Tibial artery (tissue), 4 donors: Measurements from ENCODE around the gene DSCAM.

Source experiments
- DNase-seq, 2 donors: peaks; one replicate each; pipeline ENCODE4 v3.0.0-alpha.2; 2019
- H3K27ac ChIP-seq, 2 donors: fragments of 200-600 bp; sonication (generic) in 1 of 2; 1 replicate in 1 of 2; 2 replicates in 1 of 2; pipeline ENCODE4 v1.5.1; 2018 to 2019; ENCODE audit warnings: mild to moderate bottlenecking in 1 of 2
- H3K27me3 ChIP-seq, 2 donors: fragments of 200-600 bp; sonication (generic) in 1 of 2; one replicate each; pipeline versions ENCODE4 v1.5.1 to v1.6.0; 2016 to 2019
- H3K36me3 ChIP-seq, 3 donors: fragments of 200-600 bp; sonication (generic) in 2 of 3; one replicate each; pipeline ENCODE4 v1.5.1; 2016 to 2019; ENCODE audit warnings: mild to moderate bottlenecking in 2 of 3
- H3K4me1 ChIP-seq, 4 donors: fragments of 200-600 bp; sonication (generic) in 2 of 4; 1 replicate in 3 of 4; 2 replicates in 1 of 4; pipeline ENCODE4 v1.5.1; 2016 to 2019
- H3K4me3 ChIP-seq, 2 donors: fragments of 200-600 bp; sonication (generic) in 1 of 2; 1 replicate in 1 of 2; 2 replicates in 1 of 2; pipeline ENCODE4 v1.5.1; 2018 to 2019; ENCODE audit warnings: mild to moderate bottlenecking in 2 of 2
- H3K9me3 ChIP-seq, 3 donors: fragments of 200-600 bp; sonication (generic) in 1 of 3; one replicate each; pipeline ENCODE4 v1.5.1; 2016 to 2019
- intact Hi-C: fragments of 100-400 bp; cut with DNase I; formaldehyde crosslinking; loops from one replicate; pipeline ENCODE4 v1.15.0; 2023; ENCODE audit warnings: low total_unique reads
- TF ChIP-seq, protein P1 (sequence below), 2 experiments: fragments of 200-600 bp in 1 of 2; fragments of 450-650 bp in 1 of 2; IDR thresholded peaks; one replicate each; pipeline ENCODE4 v1.5.1; 2017 to 2019; ENCODE audit warnings: antibody characterized with exemption in 2 of 2, mild to moderate bottlenecking in 1 of 2, moderate library complexity in 1 of 2

Gene DSCAM

DNA sequence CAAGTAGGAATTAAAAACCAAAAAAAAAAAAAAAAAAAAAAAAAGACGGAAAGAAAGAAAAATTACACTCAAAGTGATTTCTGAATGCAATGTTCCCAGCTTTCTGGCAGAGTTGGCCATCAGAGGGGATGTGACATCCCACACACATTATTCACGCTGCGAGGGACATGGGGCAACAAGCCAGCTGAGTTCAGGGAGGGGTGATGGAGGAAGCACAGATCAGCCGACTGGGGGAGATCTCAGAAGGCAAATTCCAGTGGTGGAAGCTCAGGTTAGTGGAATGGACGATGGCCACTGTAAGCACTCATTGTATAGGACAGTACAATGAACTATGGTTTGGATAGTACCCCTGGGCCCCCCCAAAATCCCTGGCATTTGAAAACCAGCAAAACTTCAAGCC, 667.8 kb downstream of the DSCAM start:
- Histone ChIP-seq H3K27ac (no peak overlapping the region), H3K4me3 (no peak overlapping the region), H3K36me3 (no peaks in the 10 kb centered on the region), H3K9me3 (no peaks in the 10 kb centered on the region), H3K27me3 (peaks cover 0 to 5% of the 10 kb centered on the region in 2 donors), H3K4me1 (no peaks in the 10 kb centered on the region)
- DNase-seq, result no peak
- TF ChIP-seq, protein P1, sequence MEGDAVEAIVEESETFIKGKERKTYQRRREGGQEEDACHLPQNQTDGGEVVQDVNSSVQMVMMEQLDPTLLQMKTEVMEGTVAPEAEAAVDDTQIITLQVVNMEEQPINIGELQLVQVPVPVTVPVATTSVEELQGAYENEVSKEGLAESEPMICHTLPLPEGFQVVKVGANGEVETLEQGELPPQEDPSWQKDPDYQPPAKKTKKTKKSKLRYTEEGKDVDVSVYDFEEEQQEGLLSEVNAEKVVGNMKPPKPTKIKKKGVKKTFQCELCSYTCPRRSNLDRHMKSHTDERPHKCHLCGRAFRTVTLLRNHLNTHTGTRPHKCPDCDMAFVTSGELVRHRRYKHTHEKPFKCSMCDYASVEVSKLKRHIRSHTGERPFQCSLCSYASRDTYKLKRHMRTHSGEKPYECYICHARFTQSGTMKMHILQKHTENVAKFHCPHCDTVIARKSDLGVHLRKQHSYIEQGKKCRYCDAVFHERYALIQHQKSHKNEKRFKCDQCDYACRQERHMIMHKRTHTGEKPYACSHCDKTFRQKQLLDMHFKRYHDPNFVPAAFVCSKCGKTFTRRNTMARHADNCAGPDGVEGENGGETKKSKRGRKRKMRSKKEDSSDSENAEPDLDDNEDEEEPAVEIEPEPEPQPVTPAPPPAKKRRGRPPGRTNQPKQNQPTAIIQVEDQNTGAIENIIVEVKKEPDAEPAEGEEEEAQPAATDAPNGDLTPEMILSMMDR (IDR thresholded peaks at IDR 0.05), result no peak
- intact Hi-C loops, result no loop called here

DNA sequence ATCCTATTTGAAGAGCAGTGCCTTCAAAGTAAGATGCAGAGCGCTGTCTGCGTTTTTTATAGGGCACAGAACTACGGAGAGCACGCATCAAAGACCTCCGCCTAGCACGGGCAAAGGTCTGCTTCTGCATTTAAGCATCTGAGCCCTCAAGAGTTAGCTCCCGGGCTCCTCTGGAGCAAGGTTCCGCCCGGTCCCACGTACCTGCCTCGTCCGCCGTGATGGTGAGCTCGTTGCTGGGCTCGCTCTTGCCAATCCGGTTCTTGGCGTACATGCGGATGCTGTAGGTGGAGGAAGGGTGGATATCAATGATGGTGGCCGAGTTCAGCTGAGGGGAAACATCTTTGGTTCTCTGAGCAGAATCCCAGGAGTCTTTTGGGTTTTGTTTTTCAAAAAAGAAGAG, 668.2 kb downstream of the DSCAM start:
- H3K4me1 ChIP-seq, result no peaks in the 10 kb centered on the region
- TF ChIP-seq, protein P1 (IDR thresholded peaks at IDR 0.05), result no peak
- intact Hi-C loops, result no loop called here
- no peak for DNase-seq
- H3K27ac ChIP-seq, result no peak overlapping the region
- H3K9me3 ChIP-seq, result no peaks in the 10 kb centered on the region
- H3K27me3 ChIP-seq, result peaks cover 0 to 5% of the 10 kb centered on the region in 2 donors
- no peaks in the 10 kb centered on the region for H3K36me3 ChIP-seq
- H3K4me3 ChIP-seq, result no peak overlapping the region

DNA sequence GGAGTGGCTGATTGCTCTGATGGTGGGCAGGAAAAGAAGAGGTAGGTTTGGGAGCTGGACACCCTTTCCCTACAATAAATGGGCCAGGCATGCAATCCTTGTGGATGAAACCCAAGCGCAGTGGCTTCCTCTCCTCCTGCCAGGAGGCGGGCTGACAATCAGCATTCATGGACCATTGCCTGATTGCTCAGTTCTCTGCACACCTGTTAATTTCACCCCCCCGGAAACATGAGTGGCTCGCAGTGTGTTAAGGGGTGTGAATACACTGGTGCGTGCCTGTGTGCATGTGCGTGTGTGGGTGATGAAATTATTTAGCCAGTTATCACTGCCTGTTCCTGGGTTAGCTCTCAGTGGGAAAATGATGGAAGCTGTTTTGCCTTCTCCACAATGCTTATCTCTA, 669.0 kb downstream of the DSCAM start:
- TF ChIP-seq, protein P1 (IDR thresholded peaks at IDR 0.05), result no peak
- Histone ChIP-seq H3K27ac (no peak overlapping the region), H3K9me3 (no peaks in the 10 kb centered on the region), H3K27me3 (peaks cover 0 to 5% of the 10 kb centered on the region in 2 donors), H3K4me1 (no peaks in the 10 kb centered on the region), H3K4me3 (no peak overlapping the region), H3K36me3 (no peaks in the 10 kb centered on the region)
- no peak for DNase-seq
- intact Hi-C loops, result no loop called here

DNA sequence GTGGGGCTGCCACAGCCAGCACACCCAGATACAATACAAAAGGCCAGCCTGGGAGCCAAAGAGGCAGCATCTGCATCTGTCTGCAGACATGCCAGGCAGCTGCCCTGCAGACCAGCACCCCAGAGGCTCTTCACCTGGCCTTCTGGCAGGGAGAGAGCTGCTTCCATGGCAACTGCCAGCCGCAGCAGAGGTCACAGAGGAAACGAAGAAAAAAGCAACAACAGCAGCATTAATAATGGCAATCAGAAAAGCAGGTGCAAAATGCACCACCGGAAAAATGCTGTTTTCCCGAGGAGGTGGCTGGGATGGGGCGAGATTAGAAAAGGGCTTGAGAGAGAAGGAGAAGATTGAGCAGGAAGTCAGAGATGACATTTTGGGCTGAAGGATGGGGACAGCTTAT, 670.2 kb downstream of the DSCAM start:
- no peaks in the 10 kb centered on the region for H3K4me1 ChIP-seq

DNA sequence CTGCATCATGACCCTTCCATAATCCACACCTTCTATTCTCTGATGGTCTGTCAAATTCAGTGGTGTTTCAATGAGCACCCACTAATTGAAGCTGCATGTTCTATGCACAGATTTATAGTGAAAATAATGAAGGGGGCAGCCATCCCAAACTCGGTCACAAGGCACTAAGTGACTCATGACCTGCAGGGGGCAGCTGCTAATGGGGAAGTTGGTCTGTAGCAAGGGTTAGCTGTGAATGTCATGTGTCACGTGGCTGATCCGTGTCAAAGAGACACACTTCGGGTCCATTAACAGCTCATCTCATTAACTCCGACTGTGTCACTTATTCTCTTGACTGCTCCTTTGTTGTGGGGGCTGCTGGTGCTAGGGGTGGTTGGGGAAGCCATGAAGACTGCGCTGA, 673.1 kb downstream of the DSCAM start:
- no peak for DNase-seq
- no peaks in the 10 kb centered on the region for H3K36me3 ChIP-seq

More for the DNA sequence above, 670.2 kb downstream of the DSCAM start:
- Histone ChIP-seq H3K9me3 (no peaks in the 10 kb centered on the region), H3K27ac (no peak overlapping the region), H3K27me3 (peaks cover 0 to 5% of the 10 kb centered on the region in 2 donors), H3K36me3 (no peaks in the 10 kb centered on the region), H3K4me3 (no peak overlapping the region)
- no peak for DNase-seq
- intact Hi-C loops, result no loop called here
- TF ChIP-seq, protein P1 (IDR thresholded peaks at IDR 0.05), result no peak

More for the DNA sequence above, 673.1 kb downstream of the DSCAM start:
- Histone ChIP-seq H3K4me1 (no peaks in the 10 kb centered on the region), H3K27me3 (peaks cover 0 to 5% of the 10 kb centered on the region in 2 donors), H3K9me3 (no peaks in the 10 kb centered on the region), H3K4me3 (no peak overlapping the region), H3K27ac (no peak overlapping the region)
- TF ChIP-seq, protein P1 (IDR thresholded peaks at IDR 0.05), result no peak
- intact Hi-C loops, result no loop called here
